HG02938 (cell line): Measurements from ENCODE around the gene DPP3.
A peak's percentile ranks its signal among the peaks of the same experiment; 100 is the strongest.
"Not testable (repeated sequence)": the region's sequence is repeated elsewhere in the genome, so short reads cannot be mapped to it uniquely, and the experiment has no call there.

Experiments used
- ATAC-seq: cut with Tn5 transposase; IDR thresholded peaks from one replicate; pipeline ENCODE4 v1.9.1; 2021; ENCODE audit warnings: mild to moderate bottlenecking, moderate library complexity; ENCODE audit not compliant: unreplicated experiment

Gene DPP3

GRCh38 chr11:66529069-66529468, 48.8 kb downstream of the DPP3 start:
- no peak for ATAC-seq

- ATAC-seq: no peak
These were observed 49.4 kb downstream of the DPP3 start for GRCh38 chr11:66529655-66530054.

GRCh38 chr11:66530927-66531709, 50.9 kb downstream of the DPP3 start:
- no peak for ATAC-seq

GRCh38 chr11:66531841-66532240, 51.6 kb downstream of the DPP3 start:
- ATAC-seq: no peak

- no peak for ATAC-seq
These were observed 52.5 kb downstream of the DPP3 start for GRCh38 chr11:66532784-66533183.

GRCh38 chr11:66539170-66539869, 59.1 kb downstream of the DPP3 start:
- ATAC-seq: no peak

- ATAC-seq: no peak
These were observed 59.6 kb downstream of the DPP3 start for GRCh38 chr11:66539870-66540213.

- ATAC-seq: not testable (repeated sequence)
These were observed 60.4 kb downstream of the DPP3 start for GRCh38 chr11:66540598-66540997.

- ATAC-seq: no peak
These were observed 61.7 kb downstream of the DPP3 start for GRCh38 chr11:66541892-66542291.

GRCh38 chr11:66542362-66542761, 62.1 kb downstream of the DPP3 start:
- no peak for ATAC-seq

- ATAC-seq: no peak
These were observed 63.3 kb downstream of the DPP3 start for GRCh38 chr11:66543263-66544107.

- ATAC-seq: not testable (repeated sequence)
These were observed 64.7 kb downstream of the DPP3 start for GRCh38 chr11:66544952-66545351.

- peak; percentile 84 for ATAC-seq
These were observed 65.6 kb downstream of the DPP3 start, which contains the start of gene ZDHHC24 for GRCh38 chr11:66545701-66546367. Gene ZDHHC24, minus strand, starts transcription at chr11:66546048. Its CDS starts 45 bp downstream, at chr11:66546003.

- peak; percentile 9 for ATAC-seq
These were observed 66.2 kb downstream of the DPP3 start, which contains the start of gene ACTN3 for GRCh38 chr11:66546368-66546965. Gene ACTN3, plus strand, starts transcription at chr11:66546903. Its CDS starts 35 bp downstream, at chr11:66546938.

- no peak for ATAC-seq
These were observed 66.9 kb downstream of the DPP3 start for GRCh38 chr11:66546966-66547661.

- no peak for ATAC-seq
These were observed 67.4 kb downstream of the DPP3 start for GRCh38 chr11:66547662-66548009.

- ATAC-seq: no peak
These were observed 67.8 kb downstream of the DPP3 start for GRCh38 chr11:66548041-66548440.

GRCh38 chr11:66548774-66549630, 68.8 kb downstream of the DPP3 start:
- ATAC-seq: no peak

GRCh38 chr11:66549696-66550095, 69.5 kb downstream of the DPP3 start:
- no peak for ATAC-seq
